Measurements from ENCODE around the gene SOX4.

SOX4 gene

DNA sequence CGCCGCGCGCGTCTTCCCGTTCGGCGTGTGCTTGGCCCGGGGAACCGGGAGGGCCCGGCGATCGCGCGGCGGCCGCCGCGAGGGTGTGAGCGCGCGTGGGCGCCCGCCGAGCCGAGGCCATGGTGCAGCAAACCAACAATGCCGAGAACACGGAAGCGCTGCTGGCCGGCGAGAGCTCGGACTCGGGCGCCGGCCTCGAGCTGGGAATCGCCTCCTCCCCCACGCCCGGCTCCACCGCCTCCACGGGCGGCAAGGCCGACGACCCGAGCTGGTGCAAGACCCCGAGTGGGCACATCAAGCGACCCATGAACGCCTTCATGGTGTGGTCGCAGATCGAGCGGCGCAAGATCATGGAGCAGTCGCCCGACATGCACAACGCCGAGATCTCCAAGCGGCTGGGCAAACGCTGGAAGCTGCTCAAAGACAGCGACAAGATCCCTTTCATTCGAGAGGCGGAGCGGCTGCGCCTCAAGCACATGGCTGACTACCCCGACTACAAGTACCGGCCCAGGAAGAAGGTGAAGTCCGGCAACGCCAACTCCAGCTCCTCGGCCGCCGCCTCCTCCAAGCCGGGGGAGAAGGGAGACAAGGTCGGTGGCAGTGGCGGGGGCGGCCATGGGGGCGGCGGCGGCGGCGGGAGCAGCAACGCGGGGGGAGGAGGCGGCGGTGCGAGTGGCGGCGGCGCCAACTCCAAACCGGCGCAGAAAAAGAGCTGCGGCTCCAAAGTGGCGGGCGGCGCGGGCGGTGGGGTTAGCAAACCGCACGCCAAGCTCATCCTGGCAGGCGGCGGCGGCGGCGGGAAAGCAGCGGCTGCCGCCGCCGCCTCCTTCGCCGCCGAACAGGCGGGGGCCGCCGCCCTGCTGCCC, 1.1 kb downstream of the SOX4 start:
- DNase-seq = peak; percentile 72

DNA sequence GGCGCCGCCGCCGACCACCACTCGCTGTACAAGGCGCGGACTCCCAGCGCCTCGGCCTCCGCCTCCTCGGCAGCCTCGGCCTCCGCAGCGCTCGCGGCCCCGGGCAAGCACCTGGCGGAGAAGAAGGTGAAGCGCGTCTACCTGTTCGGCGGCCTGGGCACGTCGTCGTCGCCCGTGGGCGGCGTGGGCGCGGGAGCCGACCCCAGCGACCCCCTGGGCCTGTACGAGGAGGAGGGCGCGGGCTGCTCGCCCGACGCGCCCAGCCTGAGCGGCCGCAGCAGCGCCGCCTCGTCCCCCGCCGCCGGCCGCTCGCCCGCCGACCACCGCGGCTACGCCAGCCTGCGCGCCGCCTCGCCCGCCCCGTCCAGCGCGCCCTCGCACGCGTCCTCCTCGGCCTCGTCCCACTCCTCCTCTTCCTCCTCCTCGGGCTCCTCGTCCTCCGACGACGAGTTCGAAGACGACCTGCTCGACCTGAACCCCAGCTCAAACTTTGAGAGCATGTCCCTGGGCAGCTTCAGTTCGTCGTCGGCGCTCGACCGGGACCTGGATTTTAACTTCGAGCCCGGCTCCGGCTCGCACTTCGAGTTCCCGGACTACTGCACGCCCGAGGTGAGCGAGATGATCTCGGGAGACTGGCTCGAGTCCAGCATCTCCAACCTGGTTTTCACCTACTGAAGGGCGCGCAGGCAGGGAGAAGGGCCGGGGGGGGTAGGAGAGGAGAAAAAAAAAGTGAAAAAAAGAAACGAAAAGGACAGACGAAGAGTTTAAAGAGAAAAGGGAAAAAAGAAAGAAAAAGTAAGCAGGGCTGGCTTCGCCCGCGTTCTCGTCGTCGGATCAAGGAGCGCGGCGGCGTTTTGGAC, 2.0 kb downstream of the SOX4 start:
- DNase-seq = peak; percentile 27

DNA sequence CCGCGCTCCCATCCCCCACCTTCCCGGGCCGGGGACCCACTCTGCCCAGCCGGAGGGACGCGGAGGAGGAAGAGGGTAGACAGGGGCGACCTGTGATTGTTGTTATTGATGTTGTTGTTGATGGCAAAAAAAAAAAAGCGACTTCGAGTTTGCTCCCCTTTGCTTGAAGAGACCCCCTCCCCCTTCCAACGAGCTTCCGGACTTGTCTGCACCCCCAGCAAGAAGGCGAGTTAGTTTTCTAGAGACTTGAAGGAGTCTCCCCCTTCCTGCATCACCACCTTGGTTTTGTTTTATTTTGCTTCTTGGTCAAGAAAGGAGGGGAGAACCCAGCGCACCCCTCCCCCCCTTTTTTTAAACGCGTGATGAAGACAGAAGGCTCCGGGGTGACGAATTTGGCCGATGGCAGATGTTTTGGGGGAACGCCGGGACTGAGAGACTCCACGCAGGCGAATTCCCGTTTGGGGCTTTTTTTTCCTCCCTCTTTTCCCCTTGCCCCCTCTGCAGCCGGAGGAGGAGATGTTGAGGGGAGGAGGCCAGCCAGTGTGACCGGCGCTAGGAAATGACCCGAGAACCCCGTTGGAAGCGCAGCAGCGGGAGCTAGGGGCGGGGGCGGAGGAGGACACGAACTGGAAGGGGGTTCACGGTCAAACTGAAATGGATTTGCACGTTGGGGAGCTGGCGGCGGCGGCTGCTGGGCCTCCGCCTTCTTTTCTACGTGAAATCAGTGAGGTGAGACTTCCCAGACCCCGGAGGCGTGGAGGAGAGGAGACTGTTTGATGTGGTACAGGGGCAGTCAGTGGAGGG, 2.8 kb downstream of the SOX4 start:
- peak; percentile 50 for DNase-seq

DNA sequence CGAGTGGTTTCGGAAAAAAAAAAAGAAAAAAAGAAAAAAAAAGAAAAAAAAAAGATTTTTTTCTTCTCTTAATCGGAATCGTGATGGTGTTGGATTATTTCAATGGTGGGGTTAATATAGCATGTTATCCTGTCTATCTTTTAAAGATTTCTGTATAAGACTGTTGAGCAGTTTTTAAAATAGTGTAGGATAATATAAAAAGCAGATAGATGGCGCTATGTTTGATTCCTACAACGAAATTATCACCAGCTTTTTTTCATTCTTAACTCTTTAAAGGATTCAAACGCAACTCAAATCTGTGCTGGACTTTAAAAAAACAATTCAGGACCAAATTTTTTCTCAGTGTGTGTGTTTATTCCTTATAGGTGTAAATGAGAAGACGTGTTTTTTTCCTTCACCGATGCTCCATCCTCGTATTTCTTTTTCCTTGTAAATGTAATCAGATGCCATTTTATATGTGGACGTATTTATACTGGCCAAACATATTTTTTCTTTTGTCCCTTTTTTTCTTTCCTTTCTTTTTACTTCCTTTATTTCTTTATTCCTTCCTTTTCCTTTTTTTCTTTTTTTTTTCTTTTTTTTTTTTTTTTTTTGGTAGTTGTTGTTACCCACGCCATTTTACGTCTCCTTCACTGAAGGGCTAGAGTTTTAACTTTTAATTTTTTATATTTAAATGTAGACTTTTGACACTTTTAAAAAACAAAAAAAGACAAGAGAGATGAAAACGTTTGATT, 3.6 kb downstream of the SOX4 start:
- DNase-seq = peak; percentile 84

DNA sequence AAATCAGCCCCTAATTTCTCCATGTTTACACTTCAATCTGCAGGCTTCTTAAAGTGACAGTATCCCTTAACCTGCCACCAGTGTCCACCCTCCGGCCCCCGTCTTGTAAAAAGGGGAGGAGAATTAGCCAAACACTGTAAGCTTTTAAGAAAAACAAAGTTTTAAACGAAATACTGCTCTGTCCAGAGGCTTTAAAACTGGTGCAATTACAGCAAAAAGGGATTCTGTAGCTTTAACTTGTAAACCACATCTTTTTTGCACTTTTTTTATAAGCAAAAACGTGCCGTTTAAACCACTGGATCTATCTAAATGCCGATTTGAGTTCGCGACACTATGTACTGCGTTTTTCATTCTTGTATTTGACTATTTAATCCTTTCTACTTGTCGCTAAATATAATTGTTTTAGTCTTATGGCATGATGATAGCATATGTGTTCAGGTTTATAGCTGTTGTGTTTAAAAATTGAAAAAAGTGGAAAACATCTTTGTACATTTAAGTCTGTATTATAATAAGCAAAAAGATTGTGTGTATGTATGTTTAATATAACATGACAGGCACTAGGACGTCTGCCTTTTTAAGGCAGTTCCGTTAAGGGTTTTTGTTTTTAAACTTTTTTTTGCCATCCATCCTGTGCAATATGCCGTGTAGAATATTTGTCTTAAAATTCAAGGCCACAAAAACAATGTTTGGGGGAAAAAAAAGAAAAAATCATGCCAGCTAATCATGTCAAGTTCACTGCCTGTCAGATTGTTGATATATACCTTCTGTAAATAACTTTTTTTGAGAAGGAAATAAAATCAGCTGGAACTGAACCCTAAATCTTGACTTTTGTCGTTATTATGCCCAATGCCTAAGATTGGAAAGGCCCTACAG, 4.5 kb downstream of the SOX4 start:
- DNase-seq = peak; percentile 39

DNA sequence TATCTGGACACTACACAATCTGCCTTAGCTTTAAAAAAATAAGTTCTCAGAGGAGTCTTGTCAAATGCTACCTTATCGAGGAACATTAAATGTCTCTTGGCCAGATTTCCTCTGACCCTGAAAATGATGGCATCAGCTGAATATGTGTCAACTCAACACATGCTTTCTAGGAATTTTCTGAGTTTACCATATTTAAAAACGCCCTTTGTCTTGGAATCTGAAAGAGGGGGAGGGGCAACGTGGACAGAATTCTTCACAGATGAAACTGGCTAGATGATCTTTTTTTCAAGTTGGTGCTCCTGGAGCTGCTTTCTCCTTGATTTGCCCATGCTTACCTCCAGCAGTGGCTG, 5.1 kb downstream of the SOX4 start:
- DNase-seq = no peak

DNA sequence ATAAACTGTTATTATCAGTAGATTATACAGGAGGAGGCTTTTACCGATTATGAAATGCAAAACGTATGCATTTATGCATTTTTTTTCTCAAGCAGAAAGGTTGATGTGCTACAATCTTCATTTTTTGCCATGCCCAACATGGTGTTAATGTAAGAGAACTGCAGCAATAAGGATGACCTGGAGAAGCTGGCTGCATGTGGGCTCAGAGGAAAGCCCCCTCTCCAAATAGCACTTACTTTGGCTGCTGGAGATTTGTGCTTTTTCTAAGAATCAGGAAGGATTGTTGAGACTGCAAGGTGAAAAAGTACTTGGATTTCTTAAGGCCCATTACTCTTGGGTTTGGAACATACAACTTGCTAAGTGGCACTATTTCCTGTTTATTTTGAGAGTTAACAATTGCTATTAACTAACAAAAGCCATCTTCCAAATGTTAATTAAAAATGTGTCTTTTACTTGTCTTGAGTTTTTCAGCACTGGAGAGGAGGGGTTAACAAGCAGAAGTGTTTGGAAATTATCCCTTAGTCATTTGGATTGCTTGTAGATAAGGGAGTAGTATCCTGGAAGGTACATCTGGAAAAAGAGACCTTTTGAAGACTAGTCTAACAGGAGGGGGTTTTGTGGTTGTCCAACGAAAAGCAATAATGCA, 5.6 kb downstream of the SOX4 start:
- no peak for DNase-seq

DNA sequence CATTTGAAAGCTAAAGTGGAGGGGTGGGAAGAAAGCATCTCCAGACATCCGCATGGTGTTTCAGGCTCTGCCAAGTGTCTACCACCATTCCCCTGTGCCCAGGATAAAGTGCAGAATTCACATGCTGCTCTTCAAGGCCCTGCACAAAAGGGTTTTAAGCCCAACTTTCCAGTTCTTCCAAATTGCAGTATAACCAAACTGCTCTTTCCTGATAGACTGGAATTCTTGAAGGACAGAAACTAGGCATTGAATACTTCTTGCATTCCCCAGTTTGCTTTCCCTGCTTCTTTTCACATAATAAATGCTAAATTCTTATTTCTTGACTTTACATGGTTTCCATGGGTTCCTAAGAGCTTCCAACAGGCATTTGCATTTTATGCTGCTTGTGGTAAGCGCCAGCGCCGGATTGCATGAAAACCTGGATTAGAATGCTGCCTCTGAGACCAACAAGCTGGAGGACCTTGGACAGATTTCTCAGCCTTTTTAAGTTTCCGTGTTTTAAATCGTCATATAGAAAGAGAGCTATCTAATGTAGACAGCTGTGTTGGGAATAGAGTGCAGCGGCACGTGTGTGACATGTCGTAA, 7.9 kb downstream of the SOX4 start:
- no peak for DNase-seq

DNA sequence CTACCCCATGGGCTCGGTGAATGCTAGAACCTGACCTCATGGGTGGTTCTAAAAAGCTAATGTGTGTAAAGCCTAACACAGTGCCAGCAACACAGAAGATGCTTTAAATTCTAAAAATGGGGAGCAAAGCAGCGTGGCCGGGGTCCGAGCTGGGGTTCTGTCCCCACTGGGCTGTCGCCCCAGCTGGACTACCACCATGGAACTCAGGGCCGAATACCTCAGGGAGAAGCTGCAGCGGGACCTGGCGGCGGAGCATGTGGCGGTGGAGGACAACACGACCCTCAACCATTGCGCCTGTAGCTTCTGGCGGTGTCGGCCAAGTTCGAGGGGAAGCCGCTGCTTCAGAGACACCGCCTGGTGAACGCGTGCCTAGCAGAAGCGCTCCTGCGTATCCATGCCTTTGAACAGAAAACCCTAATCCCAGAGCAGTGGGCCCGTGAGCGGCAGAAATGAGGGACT, 8.4 kb downstream of the SOX4 start:
- no peak for DNase-seq

DNA sequence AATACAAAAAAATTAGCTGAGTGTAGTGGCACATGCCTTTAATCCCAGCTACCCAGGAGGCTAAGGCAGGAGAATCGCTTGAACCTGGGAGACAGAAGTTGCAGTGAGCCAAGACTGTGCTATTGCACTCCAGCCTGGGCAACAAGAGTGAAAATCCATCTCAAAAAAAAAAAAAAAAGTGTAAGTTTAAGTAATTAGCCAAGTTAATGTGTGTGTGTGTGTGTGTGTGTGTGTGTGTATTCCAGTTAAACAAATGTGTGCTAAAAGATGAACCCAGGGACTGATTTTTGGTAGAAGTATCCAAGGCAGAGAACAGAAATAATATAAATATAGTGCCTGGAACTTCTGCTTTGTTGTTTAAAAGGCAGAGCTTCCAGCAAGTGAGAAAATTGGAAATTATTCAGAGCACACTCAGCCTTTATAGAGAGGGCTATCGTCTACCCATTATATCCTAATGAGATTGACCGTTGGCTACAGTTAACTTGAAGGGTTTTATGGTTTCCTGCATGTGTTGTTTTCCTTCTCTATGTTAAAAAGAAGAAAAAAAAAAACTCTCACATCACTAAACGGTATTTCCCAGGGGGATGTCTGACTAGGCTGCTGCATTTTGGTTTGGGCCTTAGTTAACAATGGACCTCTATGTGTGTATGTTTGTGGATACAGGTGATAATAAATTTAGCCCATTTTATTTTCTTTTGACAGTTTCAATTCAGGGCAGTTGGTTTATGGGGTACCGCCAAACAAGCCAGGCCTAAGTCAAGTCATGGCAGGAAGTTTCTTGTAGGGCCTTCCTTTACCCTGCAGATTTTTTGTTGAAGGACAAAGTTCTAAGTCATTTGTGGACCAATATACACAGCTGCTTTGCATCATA, 9.8 kb downstream of the SOX4 start:
- DNase-seq = peak; percentile 16

DNA sequence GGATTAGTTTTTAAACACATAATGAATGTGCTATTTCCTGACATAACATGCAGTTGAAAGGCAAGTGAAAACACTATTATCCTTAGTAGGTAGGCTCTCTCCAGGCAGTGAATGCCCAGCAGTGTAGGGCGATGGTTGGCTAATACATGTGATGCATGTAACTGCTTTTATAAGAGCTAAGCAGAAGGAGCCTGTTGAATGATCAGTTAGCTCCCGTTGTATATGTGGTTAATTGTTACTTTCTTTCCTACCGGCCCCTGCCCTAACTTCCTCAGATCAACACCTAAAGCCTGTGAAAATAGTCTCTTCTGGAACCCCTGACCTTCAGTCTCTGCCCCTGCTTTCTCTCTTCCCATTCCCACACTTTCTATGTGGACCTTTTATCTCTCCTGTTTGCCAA, 10.5 kb downstream of the SOX4 start:
- no peak for DNase-seq

DNA sequence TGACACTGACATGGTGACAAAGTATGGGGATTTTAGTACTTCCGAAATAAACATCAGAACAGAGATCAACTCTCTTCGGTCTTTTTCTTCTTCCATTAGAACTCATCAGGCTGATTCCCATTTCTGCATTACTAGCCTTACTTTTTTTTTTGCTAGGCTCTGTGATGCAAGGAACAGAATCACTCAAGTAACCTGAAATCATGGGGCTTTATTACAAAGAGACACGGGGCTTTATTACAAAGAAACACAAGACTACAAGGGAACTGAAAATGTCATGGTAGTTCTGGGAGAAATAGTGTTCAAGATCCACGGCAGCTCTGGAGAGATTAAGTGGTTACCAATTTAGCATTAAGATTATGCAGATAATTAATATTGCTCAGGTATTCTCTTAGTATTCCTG, 11.6 kb downstream of the SOX4 start:
- no peak for DNase-seq

DNA sequence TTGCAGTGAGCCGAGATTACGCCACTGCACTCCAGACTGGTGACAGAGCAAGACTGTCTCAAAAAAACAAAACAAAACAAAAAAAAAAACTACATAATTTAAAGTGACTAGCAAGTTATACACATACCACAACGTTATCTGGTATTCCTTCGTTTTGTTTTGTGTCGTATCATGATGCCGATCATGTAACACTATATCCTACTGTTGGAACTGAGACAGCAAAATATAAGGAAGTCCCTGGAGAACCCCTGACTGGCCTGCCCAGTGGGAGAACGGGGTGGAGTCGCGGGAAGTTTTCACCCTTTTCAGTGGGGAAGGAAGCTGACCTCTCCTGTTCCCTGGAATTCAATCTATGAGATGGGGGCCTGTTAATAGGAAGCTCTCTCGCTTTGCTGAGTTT, 15.1 kb downstream of the SOX4 start:
- no peak for DNase-seq

DNA sequence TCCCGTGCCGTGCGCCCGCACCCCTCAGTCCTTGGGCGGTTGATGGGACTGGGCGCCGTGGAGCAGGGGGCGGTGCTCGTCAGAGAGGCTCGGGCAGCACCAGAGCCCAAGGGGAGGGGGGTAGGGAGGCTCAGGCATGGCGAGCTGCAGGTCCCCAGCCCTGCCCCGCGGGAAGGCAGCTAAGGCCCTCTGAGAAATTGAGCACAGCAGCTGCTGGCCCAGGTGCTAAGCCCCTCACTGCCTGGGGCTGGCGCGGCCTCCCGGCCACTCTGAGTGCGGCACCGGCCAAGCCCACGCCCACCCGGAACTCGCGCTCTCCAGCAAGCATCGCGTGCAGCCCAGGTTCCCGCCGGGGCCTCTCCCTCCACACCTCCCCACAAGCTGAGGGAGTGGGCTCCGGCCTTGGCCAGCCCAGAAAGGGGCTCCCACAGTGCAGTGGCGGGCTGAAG, 16.4 kb downstream of the SOX4 start:
- DNase-seq = no peak

DNA sequence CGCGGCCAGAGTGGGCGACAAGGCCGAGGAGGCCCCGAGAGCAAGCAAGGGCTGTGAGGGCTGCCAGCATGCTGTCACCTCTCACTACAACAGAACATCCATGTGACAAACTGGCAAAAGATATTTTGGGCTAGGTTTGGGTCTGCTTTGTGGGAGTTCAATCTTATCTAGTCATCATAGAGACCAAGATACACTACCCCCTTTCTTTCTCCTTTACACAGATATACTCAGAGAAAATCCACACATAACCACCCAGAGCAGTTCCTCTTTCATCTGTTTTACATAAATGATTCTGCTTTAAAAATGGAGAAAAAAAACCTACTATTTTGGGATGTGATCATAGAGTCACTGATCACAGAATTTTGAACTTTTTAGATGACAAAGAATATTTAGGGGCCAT, 16.8 kb downstream of the SOX4 start:
- peak; percentile 22 for DNase-seq

DNA sequence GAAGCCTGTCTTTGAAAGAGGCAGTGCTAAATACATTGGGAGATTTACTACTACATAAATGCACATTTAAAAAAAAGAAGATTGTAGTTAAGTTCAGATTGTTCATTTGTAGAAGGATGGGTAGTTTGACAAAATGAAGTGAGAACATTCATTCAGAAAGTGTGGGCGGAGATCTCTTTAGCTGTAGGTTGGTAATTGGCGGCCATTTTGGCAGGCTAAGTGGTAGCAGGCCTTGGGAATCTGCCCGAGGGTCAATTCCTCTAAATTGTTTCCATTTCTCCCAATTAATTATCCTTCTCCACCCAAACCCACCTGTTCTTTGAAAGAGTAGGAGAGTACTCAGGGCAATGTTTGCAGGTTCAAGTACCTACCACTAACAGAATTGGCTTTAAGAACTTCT, 17.9 kb downstream of the SOX4 start:
- no peak for DNase-seq

DNA sequence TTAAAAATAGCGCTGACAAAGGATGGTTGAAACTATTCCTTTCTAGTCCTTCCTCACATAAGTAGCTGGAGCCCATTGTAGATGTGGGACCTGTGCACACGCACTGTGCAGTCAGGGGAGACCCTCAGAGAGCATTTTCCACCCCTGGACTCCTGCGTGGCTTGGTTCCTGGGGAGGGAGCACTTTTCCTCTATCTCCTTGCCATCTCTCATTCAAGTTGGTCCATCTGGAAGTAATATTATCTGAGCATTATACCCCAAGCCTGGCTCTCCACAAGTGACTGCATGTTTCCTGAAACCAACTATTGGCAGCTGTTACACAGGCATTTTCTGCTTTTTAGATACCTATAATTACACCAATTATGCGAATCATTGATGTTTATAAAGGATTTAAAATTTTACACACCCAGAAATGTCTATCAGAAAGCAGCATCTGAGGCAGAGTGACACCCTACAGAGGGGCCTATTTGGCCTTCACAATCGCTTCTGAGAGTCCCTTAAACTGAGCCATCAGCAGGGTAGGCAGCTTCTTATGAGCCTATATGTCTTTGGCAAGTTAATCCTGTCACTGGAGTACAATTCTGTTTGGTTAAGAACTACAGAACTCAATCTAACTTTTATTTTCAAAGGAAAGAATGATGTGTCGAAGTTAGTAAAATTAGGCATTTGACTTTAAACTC, 18.7 kb downstream of the SOX4 start:
- DNase-seq = no peak

DNA sequence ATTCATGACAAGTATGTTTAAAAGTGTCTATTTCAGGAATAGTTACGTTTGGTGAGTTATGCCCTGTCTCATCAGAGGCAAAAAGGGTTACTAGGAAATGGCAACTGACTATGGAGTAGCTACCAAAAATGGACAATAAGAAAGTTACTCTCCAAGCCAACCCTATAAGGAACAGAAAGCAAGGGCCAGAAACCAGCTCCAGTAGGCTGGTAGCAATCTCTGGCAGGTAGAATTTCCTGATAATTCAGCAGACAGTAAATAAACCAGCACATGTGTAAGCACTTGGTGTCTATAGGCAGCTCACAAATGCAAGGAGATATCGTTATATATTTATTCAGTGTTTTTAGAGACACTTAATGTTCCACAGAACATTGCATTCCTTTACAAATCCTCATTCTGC, 20.3 kb downstream of the SOX4 start:
- DNase-seq = no peak

DNA sequence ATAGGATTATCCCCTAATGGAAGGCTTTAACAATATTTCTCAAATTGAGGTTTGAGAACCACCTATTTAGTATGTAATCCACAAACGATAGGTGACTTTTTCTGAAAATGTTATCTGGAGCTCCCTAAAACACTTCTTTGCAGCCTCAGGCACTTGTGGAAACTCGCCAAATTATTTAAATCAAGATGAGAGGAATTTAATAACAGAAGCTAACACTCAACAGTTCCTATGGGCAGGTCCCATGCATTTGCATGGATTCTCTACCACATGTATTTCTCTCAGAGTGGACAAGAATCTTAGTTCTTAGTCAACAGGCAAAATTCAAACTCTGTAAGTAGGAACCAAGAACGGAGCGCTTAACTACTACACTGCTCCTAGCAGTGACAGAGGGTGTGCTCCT, 20.7 kb downstream of the SOX4 start:
- no peak for DNase-seq

Data from hematopoietic multipotent progenitor cell treated with erythropoietin and hydrocortisone succinate and interleukin-3 and kit ligand, for 6 days (in vitro differentiated cells).